ENCODE measurements around the gene MEST.
"Not testable (repeated sequence)": the region's sequence is repeated elsewhere in the genome, so short reads cannot be mapped to it uniquely, and the experiment has no call there.

Gene MEST

DNA sequence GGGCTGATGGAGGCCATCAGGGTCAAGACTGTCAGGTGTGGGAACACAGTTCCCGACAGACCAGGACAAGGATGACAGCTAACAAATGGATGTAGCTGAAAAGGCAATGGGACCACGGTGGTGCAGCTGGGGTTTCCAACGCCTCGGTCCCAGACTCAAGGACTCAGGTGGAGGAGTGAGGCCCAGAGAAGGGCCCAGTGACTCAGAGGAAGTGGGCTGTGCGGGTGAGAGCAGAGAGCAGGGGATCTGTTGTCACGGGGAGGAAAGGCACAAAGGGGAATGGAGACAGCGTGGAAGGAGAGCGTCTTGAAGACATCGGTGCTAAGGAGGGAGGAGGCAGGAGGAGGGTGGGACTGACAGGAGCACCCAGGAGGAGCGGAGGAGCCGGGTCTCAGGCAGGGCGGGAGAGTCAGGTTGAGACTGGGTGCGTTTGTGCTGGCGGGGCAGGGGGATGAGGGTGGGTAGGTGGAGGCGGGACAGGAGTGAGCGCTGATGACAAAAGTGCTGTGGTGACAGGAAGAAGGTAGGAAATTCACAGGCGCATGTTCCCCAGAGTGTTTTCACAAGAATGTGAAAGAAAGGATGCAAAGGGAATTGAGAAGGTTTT is 31.7 kb downstream of the MEST start:
- not testable (repeated sequence) for DNase-seq (ENCODE audit: low read depth)

DNA sequence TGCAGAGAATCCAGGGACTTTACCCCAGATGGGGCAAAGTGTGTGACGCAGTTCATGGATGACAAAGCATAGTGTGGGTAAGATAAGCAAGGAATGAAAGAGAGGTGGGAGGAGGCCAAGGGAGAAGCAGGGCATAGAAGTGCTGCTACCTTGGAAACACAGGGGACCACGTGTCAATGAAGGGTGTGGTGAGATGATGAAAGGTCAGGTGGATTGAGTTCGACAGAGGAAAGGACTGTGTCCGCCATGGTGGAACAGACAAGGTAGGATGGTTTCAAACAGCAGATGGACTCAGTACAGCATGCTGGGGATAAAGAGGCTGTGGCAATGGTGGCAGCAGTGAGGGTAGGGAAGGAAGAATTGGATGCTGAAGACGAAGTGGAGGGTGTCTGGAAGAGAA is 32.7 kb downstream of the MEST start:
- no peak for DNase-seq (ENCODE audit: low read depth)

DNA sequence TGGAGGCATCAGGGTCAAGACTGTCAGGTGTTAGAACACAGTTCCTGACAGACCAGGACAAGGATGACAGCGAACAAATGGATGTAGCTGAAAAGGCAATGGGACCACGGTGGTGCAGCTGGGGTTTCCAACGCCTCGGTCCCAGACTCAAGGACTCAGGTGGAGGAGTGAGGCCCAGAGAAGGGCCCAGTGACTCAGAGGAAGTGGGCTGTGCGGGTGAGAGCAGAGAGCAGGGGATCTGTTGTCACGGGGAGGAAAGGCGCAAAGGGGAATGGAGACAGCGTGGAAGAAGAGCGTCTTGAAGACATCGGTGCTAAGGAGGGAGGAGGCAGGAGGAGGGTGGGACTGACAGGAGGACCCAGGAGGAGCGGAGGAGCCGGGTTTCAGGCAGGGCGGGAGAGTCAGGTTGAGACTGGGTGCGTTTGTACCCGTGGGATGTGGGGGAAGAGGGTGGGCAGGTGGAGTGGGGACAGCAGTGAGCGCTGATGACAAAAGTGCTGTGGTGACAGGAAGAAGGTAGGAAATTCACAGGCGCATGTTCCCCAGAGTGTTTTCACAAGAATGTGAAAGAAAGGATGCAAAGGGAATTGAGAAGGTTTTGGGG is 36.0 kb downstream of the MEST start:
- not testable (repeated sequence) for DNase-seq (ENCODE audit: low read depth)

DNA sequence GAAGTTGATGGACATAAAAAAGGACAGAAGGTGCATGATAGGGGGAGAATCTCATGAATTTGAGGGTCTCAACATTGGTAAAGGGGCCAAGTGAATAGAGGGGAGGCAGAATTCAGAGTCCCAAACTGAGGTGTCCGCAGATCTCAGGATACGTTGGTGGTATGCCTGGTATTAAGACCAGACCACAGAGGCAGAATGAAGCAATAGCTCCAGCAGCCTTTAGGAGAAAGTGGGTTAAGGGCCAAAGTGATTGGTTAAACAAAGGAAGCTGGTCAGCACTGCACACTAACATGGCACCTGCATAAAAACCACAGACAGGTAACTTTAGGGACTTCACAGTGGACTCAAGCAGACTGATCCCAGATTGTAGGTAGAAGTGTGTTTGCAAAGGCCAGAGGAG is 37.5 kb downstream of the MEST start:
- DNase-seq (ENCODE audit: low read depth): no peak

DNA sequence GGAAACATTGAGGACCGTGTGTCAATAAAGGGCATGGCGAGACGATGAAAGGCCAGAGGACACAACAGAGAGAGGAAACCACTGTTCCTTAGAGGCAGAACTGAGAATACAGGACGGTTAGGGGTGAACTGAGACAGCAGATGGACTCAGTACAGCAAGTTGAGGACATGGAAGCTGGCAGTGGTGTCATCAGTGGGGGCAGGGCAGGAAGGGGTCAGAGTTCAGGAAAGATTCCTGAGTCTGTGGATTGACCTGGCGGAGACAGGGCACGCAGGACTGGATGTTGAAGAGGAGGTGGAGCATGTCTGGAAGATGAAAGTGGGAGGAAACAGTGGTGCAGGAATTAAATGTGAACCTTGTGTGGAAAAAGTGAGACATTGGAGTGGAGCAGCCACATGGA is 46.0 kb downstream of the MEST start:
- not testable (repeated sequence) for DNase-seq (ENCODE audit: low read depth)

DNA sequence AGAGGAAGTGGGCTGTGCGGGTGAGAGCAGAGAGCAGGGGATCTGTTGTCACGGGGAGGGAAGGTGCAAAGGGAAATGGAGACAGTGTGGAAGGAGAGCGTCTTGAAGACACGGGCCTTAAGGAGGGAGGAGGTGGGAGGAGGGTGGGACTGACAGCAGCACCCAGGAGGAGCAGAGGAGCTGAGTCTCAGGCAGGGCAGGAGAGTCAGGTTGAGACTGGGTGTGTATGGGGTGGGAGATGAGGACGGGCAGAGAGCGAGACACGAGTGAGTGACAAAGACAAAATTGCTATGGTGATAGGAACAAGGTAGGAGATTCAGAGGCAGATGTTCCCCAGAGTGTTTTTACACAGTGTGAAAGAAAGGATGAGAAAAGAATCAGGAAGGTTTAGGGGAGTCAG is 49.4 kb downstream of the MEST start:
- DNase-seq (ENCODE audit: low read depth): not testable (repeated sequence)

DNA sequence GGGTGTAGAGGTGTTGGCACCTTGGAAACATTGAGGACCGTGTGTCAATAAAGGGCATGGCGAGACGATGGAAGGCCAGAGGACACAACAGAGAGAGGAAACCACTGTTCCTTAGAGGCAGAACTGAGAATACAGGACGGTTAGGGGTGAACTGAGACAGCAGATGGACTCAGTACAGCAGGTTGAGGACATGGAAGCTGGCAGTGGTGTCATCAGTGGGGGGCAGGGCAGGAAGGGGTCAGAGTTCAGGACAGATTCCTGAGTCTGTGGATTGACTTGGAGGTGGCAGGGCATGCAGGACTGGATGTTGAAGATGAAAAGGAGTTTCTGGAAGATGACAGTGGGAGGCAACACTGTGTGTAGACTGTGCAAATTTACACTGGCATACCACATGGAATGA is 50.4 kb downstream of the MEST start:
- DNase-seq (ENCODE audit: low read depth): not testable (repeated sequence)

DNA sequence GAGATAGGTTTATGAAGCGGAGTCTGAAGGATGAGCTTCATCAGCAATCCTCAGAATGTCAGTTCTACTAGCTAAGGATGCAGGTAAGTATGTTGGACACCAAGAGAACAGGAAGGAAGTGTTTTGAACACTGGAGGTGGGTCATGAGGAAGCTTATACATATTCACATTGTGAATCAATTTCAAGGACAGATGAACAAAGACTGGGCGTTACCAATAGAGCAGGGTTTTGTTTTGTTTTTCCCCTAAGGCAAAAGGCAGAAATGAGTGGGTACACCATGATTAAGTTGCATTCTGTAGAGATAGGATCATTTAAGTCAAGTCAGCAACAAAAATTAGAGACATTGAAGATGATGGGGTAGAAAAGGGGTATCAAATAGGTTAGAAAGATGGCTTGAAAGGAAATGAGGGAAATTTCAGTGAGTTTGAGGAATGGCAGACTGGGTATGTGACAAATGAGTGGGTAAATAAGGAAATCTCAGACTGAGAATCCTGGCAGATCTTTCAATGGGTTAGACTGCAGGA is 51.7 kb downstream of the MEST start:
- DNase-seq (ENCODE audit: low read depth): no peak

DNA sequence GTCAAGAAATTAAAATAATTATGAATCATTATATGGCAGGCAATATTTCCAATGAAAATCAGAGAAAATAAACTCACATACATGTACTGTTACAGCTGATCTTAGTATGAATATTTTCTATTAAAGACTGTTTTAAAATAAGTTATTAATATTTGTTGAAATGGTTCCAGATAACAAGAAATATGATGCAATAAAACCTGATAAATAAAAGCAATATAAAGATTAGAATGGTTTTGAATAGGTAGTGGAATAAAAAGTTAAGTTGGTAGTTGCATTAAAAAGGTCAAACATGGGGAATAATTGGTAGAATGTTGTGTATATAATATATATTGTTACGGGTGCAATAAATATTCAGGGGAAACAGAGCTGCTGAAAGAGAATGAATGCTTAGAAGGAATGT is 52.5 kb downstream of the MEST start:
- no peak for DNase-seq (ENCODE audit: low read depth)

DNA sequence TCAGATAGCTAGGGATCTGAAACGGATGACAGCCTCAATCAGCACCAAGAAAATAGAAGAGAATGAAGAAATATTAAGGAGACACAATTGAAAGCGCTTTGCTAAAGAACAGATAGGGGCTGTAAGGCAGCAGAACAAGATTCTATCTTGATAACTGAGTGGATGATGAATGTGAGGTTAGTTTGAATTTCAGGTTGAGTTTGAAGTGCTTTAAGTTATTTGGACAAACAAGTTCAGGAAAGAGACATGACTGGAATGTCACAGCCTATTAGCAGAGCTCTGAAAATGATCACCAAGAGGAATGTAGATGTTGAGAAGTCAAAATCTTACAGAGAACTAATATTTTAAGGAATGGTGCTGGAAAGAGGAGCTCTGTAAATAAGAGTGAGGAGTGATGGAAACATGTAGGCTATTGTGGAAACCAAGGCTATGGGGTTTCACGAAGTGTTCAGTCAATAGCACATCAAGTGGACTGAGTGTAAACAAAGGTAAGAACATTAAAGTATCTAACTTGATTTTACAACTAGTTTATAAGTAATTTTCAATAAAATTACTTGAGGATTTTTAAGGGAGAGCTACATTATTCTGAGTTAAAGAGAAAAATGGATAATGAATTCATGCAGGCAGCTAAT is 61.6 kb downstream of the MEST start:
- DNase-seq (ENCODE audit: low read depth): no peak

DNA sequence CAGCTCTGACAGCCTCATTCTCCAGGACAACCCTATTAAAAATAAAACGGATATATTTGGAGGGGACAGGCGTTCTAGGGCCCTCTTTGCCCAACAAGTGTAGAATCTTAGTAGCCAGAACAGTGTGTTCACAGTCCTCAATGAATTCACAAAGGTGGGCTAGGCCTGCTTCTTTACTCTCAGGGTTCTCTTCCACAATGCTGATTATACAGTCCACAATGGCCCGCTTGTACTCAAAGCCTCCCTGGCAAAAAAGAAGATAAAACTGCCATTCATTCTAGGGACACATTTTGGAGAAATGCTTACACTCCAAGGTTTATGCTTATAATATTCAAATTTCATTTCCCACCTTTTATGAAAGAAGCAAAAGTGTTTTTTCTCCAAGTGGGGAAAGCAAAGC is 62.6 kb downstream of the MEST start:
- DNase-seq (ENCODE audit: low read depth): no peak
